Measurements from ENCODE around the gene CACNB2.
A peak's percentile ranks its signal among the peaks of the same experiment; 100 is the strongest.

CACNB2 gene

DNA sequence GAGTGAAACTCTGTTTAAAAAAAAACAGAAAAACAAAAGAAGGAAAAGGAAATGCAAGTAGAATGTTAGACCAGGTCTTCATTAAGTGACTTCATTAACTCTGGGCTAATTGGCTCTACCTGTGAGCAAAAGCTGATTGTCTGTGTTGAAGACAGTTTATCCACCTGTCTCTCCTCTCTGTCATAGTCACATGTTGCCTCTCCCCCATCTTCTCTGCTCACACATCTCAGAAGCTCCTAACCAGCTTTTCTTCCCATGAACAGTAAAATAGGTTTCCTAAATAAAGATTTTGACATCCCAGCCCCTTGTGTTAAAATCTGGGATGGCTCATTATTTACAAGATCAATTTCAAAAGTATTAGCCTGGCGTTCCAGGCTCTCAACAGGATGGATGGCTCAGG, 222.7 kb downstream of the CACNB2 start:
- H3K9me3 ChIP-seq (ENCODE audit: control insufficient read depth, insufficient read depth, low read length): no peaks in the 10 kb centered on the region
- no peaks in the 10 kb centered on the region for H3K36me3 ChIP-seq (ENCODE audit: insufficient read depth, low read length)
- no peak overlapping the region for H3K9ac ChIP-seq (ENCODE audit: low read depth, low read length)
- H3K4me1 ChIP-seq (ENCODE audit: insufficient read depth, low read length): no peaks in the 10 kb centered on the region

DNA sequence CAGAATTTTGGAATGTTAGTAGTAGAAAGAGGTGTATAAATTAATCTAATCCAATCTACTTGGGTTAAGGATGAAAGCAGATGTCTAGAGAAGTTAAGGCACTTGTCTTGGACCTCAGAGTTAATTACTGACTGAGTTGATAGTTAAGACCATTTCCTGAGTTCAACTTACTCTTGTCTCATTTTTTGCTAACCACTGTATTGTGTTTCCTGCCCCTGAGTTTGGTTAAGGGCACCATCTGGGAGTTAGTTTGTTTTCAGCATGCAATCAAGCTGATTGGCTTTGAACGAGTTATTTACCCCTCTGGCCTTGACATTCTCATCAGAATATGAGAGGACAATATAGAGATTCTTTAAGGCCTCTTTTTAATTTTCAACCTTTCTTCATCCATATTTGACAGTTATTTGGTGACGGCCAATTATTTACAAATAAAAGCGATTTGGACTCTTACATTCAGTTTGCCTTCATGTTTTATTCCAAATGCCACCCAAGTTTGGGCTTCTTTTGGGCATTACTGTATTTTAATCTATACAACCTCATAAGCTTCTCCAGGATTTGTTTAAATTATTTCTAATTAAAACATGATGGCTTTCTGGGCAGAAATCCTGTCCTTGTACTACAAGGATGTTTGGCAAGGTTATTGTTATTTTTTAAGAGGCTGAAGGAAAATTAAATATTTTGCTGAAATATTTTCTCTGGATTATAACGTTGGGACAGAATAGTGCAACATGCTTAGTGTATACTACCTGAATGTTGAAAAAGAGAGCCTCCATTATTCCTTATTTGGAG, 225.0 kb downstream of the CACNB2 start:
- Histone ChIP-seq H3K9ac (ENCODE audit: low read depth, low read length) (no peak overlapping the region), H3K9me3 (ENCODE audit: control insufficient read depth, insufficient read depth, low read length) (no peaks in the 10 kb centered on the region), H3K36me3 (ENCODE audit: insufficient read depth, low read length) (no peaks in the 10 kb centered on the region), H3K4me1 (ENCODE audit: insufficient read depth, low read length) (no peaks in the 10 kb centered on the region)

DNA sequence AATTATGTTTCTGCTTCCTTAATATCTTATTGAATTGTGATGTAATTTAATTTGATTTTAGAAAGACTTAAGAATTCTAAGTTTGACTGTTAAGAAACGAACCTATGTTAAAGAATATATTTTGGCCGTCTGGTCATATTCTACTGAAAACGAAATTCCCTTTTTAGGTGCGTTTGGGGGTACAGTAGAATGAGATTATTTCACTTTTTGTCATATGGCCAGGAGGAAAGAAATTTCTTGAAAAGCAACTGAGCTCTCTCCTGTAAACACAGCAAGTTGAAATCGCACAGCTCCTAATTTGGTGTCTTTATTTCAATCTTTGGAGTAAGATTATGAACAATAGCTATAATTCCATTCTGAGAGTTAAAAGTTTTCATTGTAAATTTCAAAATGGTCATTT, 227.6 kb downstream of the CACNB2 start:
- no peaks in the 10 kb centered on the region for H3K36me3 ChIP-seq (ENCODE audit: insufficient read depth, low read length)
- no peaks in the 10 kb centered on the region for H3K4me1 ChIP-seq (ENCODE audit: insufficient read depth, low read length)
- H3K9ac ChIP-seq (ENCODE audit: low read depth, low read length): no peak overlapping the region

DNA sequence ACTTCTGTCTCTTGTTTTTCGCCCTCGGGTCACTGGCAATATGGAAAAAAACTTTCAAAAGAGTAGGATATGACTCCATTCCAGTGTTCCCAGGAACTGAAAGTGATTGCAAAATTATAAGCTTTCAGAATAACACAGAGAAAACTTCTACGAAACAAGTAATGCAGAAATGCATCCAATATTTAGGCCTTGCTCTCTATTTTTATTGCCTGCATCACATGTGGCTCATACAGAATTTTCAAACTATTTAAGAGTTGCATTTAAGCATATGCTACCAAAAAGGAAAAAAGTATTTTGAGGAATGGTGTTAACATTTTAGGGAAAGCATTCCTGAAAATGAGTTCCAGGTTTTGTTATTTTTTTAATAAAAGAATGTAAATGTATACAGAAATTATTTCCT, 228.0 kb downstream of the CACNB2 start:
- H3K9me3 ChIP-seq (ENCODE audit: control insufficient read depth, insufficient read depth, low read length): no peaks in the 10 kb centered on the region
- no peak overlapping the region for H3K9ac ChIP-seq (ENCODE audit: low read depth, low read length)
- no peaks in the 10 kb centered on the region for H3K4me1 ChIP-seq (ENCODE audit: insufficient read depth, low read length)
- H3K36me3 ChIP-seq (ENCODE audit: insufficient read depth, low read length): no peaks in the 10 kb centered on the region

More for the DNA sequence above, 227.6 kb downstream of the CACNB2 start:
- H3K9me3 ChIP-seq (ENCODE audit: control insufficient read depth, insufficient read depth, low read length): no peaks in the 10 kb centered on the region

DNA sequence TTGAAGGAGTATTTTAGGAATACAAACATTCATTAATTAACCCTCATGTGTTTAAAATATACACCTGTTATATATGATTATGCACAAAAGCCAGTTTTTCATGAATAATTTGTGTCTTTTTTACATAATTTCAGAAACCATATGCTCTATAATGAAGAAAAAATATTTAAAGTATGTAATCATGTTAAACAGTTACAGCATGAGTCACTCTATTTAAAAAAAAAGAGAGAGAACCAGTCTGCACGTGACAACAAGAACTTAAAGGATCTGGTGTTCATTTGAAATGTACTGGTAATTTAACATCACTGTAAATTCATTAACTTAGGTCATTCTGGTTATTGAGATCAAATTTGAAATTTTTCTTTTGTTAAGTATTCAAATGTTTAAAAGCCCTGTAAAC, 228.5 kb downstream of the CACNB2 start:
- H3K9ac ChIP-seq (ENCODE audit: low read depth, low read length): no peak overlapping the region

DNA sequence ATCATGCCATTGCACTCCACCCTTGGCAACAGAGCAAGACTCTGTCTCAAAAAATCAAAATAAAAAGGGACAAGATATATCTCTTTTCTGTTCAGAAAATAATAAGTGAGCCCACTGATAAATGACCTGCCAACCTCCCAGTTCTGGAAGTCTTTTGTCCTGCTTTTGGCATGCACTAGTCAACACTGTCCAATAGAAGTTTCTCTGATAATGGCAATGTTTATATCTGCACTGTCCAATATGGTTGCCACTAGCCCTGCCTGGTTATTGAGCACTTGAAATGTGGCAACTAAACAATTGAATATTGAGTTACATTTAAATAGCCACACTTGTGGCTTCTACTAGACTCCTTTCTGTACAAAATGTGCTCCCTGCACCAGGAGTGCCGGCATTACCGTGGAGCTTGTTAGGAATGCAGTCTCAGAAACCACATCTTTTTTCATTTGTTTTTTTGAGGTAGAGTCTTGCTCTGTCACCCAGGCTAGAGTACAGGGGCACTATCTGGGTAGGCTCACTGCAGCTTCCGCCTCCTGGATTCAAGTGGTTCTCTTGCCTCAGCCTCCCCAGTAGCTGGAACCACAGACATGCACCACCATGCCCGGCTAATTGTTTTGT, 229.7 kb downstream of the CACNB2 start:
- Histone ChIP-seq H3K9ac (ENCODE audit: low read depth, low read length) (no peak overlapping the region), H3K36me3 (ENCODE audit: insufficient read depth, low read length) (no peaks in the 10 kb centered on the region), H3K9me3 (ENCODE audit: control insufficient read depth, insufficient read depth, low read length) (no peaks in the 10 kb centered on the region), H3K4me1 (ENCODE audit: insufficient read depth, low read length) (no peaks in the 10 kb centered on the region)

More for the DNA sequence above, 228.5 kb downstream of the CACNB2 start:
- Histone ChIP-seq H3K36me3 (ENCODE audit: insufficient read depth, low read length) (no peaks in the 10 kb centered on the region), H3K4me1 (ENCODE audit: insufficient read depth, low read length) (no peaks in the 10 kb centered on the region), H3K9me3 (ENCODE audit: control insufficient read depth, insufficient read depth, low read length) (no peaks in the 10 kb centered on the region)

DNA sequence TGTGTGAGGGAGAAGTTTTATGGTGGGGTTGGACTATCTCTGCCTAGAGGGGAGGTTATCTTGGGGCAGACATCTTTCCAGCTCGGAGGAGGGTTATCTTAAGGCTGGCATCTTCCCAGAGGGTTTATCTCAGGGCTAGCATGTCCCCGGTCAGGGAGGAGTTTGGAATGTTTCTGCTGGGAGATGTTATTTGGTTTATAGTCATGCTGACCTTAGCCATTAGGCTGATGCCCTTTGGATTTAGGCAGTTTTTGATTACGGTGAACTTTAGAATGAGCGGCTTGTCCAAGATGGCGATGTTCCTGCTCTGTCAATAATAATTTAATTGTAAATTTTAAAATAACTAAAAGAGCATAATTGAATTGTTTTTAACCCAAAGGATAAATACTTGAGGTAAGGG, 236.4 kb downstream of the CACNB2 start:
- no peak overlapping the region for H3K9ac ChIP-seq (ENCODE audit: low read depth, low read length)
- no peaks in the 10 kb centered on the region for H3K9me3 ChIP-seq (ENCODE audit: control insufficient read depth, insufficient read depth, low read length)
- H3K4me1 ChIP-seq (ENCODE audit: insufficient read depth, low read length): no peaks in the 10 kb centered on the region
- H3K36me3 ChIP-seq (ENCODE audit: insufficient read depth, low read length): no peaks in the 10 kb centered on the region

DNA sequence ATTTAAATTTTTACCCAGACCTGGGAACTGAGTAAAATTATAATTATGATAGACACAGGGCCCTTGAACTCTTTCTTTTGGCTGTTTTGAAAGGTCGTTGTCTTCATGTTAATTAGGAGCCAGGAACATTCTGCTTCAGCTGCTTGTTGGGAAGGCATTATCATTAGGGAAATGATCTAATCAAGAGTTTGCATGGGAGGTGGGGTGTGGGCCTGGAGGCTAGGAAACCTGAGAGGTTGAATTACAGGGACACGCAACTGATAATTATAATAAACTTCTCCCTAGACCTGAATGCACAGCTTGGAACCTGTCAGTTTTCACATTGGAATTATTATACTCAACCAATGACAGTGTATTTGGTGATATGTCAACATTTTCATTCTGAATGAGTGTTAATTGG, 237.7 kb downstream of the CACNB2 start:
- Histone ChIP-seq H3K9me3 (ENCODE audit: control insufficient read depth, insufficient read depth, low read length) (no peaks in the 10 kb centered on the region), H3K9ac (ENCODE audit: low read depth, low read length) (no peak overlapping the region), H3K36me3 (ENCODE audit: insufficient read depth, low read length) (no peaks in the 10 kb centered on the region), H3K4me1 (ENCODE audit: insufficient read depth, low read length) (no peaks in the 10 kb centered on the region)

DNA sequence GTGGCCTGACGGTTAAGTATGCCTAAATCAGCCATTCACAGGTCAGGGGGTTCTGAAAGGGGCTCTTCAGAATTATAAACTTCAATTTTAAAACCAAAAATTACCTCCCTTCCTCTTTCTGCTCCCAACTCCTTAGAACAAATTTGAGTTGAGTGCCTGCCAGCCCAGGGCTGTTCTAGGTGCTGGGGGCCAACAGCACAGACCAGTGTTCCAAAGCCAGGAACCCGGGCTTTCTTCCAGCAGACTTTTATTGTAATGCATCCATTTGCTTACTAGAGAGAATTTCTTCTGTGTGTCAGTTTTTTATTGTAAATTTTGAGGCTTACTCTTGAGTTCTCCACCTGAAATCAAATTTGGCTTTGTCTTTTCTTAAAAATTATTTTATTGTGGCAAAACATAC, 238.5 kb downstream of the CACNB2 start:
- Histone ChIP-seq H3K9me3 (ENCODE audit: control insufficient read depth, insufficient read depth, low read length) (no peaks in the 10 kb centered on the region), H3K9ac (ENCODE audit: low read depth, low read length) (no peak overlapping the region), H3K36me3 (ENCODE audit: insufficient read depth, low read length) (no peaks in the 10 kb centered on the region), H3K4me1 (ENCODE audit: insufficient read depth, low read length) (no peaks in the 10 kb centered on the region)

DNA sequence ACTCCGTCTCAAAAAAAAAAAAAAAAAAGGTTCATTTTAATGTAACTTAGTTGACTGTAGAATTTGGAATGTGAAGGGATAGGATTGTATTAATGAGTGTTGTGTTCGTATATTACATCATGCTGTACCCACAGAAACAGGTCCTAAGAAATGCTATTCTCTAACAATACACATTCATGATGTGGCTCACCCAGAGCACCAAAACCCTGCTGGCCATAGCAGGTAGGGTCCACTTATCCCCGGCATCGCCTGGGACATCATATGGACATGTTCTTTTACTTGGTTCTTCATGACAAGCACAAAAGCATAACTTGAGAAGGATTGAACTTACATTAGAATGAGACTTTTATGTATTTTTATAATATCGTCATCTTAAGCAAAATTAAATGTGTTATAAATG, 241.5 kb downstream of the CACNB2 start:
- H3K4me1 ChIP-seq (ENCODE audit: insufficient read depth, low read length): no peaks in the 10 kb centered on the region
- H3K9ac ChIP-seq (ENCODE audit: low read depth, low read length): no peak overlapping the region
- no peaks in the 10 kb centered on the region for H3K36me3 ChIP-seq (ENCODE audit: insufficient read depth, low read length)
- H3K9me3 ChIP-seq (ENCODE audit: control insufficient read depth, insufficient read depth, low read length): no peaks in the 10 kb centered on the region

DNA sequence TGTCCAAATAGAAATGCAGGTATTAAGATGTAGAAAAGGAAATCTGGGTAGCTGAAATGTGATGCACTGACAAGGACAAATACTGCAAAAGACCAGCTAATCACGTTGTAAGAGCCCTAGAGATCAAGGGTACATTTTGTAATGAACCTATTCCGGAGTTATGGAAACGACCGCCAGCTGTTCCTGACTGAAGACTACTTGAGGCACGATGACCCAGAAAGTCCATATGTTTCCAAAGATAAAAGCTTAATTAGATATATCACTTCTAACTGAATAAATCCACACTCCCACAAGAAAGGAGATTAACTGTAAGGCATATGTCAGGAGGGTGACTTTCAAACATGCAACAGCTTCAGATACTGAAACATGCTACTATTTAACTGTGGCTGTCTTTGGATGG, 257.7 kb downstream of the CACNB2 start:
- Histone ChIP-seq H3K9ac (ENCODE audit: low read depth, low read length) (no peak overlapping the region), H3K36me3 (ENCODE audit: insufficient read depth, low read length) (no peaks in the 10 kb centered on the region), H3K9me3 (ENCODE audit: control insufficient read depth, insufficient read depth, low read length) (no peaks in the 10 kb centered on the region), H3K4me1 (ENCODE audit: insufficient read depth, low read length) (no peaks in the 10 kb centered on the region)

DNA sequence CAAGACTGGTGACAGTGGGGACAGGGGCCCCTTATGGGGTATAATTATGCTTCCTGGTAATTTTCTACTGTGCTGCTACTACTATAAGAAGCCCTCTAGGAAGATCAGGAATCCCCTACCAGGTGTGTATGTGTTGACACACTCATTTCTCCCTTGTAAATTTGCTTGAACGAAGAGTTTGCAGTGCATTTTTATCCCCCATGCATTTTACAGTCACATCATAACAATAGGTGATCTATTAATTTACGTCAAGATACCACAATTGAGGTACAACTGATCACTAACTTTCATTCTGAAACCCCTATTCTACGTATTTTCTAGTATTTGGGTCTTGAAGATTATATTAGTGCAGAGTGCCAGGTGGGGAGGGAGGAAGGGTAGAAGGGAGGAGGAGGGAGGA, 258.9 kb downstream of the CACNB2 start:
- Histone ChIP-seq H3K4me1 (ENCODE audit: insufficient read depth, low read length) (no peaks in the 10 kb centered on the region), H3K9ac (ENCODE audit: low read depth, low read length) (no peak overlapping the region), H3K36me3 (ENCODE audit: insufficient read depth, low read length) (no peaks in the 10 kb centered on the region), H3K9me3 (ENCODE audit: control insufficient read depth, insufficient read depth, low read length) (no peaks in the 10 kb centered on the region)

DNA sequence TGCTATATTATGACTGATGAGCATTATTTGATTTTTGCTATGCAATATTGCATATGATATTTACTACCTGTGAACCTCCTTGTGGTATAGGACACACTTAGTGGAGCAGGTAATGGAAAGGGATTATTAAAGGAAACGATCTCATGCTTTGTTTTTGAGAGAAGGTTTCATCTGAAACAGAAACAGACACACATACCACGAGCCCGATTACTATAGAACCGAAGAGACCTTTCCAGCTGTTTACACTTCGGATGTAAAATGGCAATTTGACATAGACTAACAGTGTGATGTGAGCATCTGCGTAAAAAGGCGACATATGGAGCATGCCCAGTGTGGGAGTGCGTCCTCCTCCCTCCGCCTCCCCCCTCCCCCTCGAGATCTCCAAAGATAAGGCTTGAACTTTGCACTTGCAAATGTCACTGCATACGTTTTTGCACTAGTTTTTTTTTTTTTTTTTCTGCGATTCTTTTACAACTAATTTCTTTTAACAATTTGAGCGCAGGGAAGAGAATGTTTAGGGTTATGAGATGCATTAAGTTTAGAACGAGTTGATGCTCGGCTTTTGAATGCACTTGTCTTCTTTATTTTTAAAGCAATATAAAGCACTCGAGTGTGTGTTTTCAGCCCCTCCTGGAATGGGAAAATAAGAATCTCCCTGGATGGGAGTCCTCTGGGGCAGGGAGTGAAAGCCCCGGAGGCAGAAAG, 260.1 kb downstream of the CACNB2 start:
- peak overlapping the region; percentile 74 for H3K9ac ChIP-seq (ENCODE audit: low read depth, low read length)
- no peaks in the 10 kb centered on the region for H3K9me3 ChIP-seq (ENCODE audit: control insufficient read depth, insufficient read depth, low read length)
- H3K4me1 ChIP-seq (ENCODE audit: insufficient read depth, low read length): no peaks in the 10 kb centered on the region
- H3K36me3 ChIP-seq (ENCODE audit: insufficient read depth, low read length): no peaks in the 10 kb centered on the region

DNA sequence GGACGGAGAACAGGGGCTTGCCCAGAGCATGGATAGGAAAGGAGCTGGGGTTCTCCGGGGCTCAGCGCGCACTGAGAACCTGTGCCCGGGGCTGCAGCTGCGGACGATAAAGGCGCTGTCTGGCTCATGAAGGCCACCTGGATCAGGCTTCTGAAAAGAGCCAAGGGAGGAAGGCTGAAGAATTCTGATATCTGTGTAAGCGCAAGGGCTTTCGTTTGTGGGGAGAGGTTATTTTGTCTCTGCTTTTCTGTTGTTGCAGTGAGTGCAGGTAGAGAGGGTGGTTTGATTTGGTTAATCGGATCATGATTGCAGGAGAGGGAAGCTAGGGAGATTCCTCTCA, 260.7 kb downstream of the CACNB2 start:
- H3K36me3 ChIP-seq (ENCODE audit: insufficient read depth, low read length): no peaks in the 10 kb centered on the region
- no peaks in the 10 kb centered on the region for H3K9me3 ChIP-seq (ENCODE audit: control insufficient read depth, insufficient read depth, low read length)
- peak overlapping the region; percentile 74 for H3K9ac ChIP-seq (ENCODE audit: low read depth, low read length)
- H3K4me1 ChIP-seq (ENCODE audit: insufficient read depth, low read length): no peaks in the 10 kb centered on the region

Measured in ES-I3 (cell line).